Effector memory CD4-positive, alpha-beta T cell (primary cell): ENCODE measurements around the gene FAM98C.

ENCODE experiments used
- DNase-seq, 3 donors: peaks; one replicate each; pipeline ENCODE4 v3.0.0-alpha.2; 2020
- H3K27ac ChIP-seq: 2 replicates; pipeline ENCODE4 v1.7.0; 2013; ENCODE audit warnings: mild to moderate bottlenecking, low read length, moderate library complexity; ENCODE audit not compliant: insufficient read depth, poor library complexity, severe bottlenecking
- H3K27me3 ChIP-seq: replicated peaks from 2 replicates; pipeline ENCODE4 v1.7.0; 2013; ENCODE audit warnings: mild to moderate bottlenecking, low read length; ENCODE audit not compliant: insufficient read depth, control insufficient read depth, poor library complexity, severe bottlenecking
- H3K36me3 ChIP-seq: 2 replicates; pipeline ENCODE4 v1.7.0; 2013; ENCODE audit warnings: mild to moderate bottlenecking, low read length, moderate library complexity; ENCODE audit not compliant: control insufficient read depth, insufficient read depth
- H3K4me1 ChIP-seq: 2 replicates; pipeline ENCODE4 v1.7.0; 2013; ENCODE audit warnings: low read length, mild to moderate bottlenecking; ENCODE audit not compliant: control insufficient read depth, insufficient read depth, poor library complexity, severe bottlenecking
- H3K4me3 ChIP-seq: 2 replicates; pipeline ENCODE4 v1.7.0; 2013; ENCODE audit warnings: low read length, low read depth, mild to moderate bottlenecking; ENCODE audit not compliant: insufficient read depth, poor library complexity, severe bottlenecking
- H3K9me3 ChIP-seq: 2 replicates; pipeline ENCODE4 v1.7.0; 2013; ENCODE audit warnings: mild to moderate bottlenecking, low read length, moderate library complexity; ENCODE audit not compliant: control insufficient read depth

The FAM98C gene

GRCh38 chr19:38451036-38451435, 48.1 kb downstream of the FAM98C start:
- no peak for DNase-seq
- no peaks in the 10 kb centered on the region for H3K4me1 ChIP-seq
- H3K9me3 ChIP-seq, result no peaks in the 10 kb centered on the region
- H3K27ac ChIP-seq, result no peak overlapping the region
- H3K36me3 ChIP-seq, result no peaks in the 10 kb centered on the region
- no peaks in the 10 kb centered on the region for H3K27me3 ChIP-seq
- H3K4me3 ChIP-seq, result no peak overlapping the region

GRCh38 chr19:38451629-38452028, 48.7 kb downstream of the FAM98C start:
- no peaks in the 10 kb centered on the region for H3K4me1 ChIP-seq
- H3K4me3 ChIP-seq, result no peak overlapping the region
- H3K36me3 ChIP-seq, result no peaks in the 10 kb centered on the region
- H3K27ac ChIP-seq, result no peak overlapping the region
- no peaks in the 10 kb centered on the region for H3K9me3 ChIP-seq
- H3K27me3 ChIP-seq, result no peaks in the 10 kb centered on the region
- no peak for DNase-seq

- no peak for DNase-seq
- Histone ChIP-seq H3K36me3 (no peaks in the 10 kb centered on the region), H3K27me3 (no peaks in the 10 kb centered on the region), H3K27ac (no peak overlapping the region), H3K4me3 (no peak overlapping the region), H3K9me3 (no peaks in the 10 kb centered on the region), H3K4me1 (no peaks in the 10 kb centered on the region)
These were observed 49.8 kb downstream of the FAM98C start for GRCh38 chr19:38452430-38453366.

- H3K36me3 ChIP-seq, result no peaks in the 10 kb centered on the region
- H3K9me3 ChIP-seq, result no peaks in the 10 kb centered on the region
- DNase-seq, result no peak
- H3K27me3 ChIP-seq, result no peaks in the 10 kb centered on the region
- no peak overlapping the region for H3K4me3 ChIP-seq
- no peaks in the 10 kb centered on the region for H3K4me1 ChIP-seq
- no peak overlapping the region for H3K27ac ChIP-seq
These were observed 50.7 kb downstream of the FAM98C start for GRCh38 chr19:38453596-38453995.

GRCh38 chr19:38455031-38455430, 52.1 kb downstream of the FAM98C start:
- H3K27me3 ChIP-seq, result no peaks in the 10 kb centered on the region
- H3K27ac ChIP-seq, result no peak overlapping the region
- no peak for DNase-seq
- H3K36me3 ChIP-seq, result no peaks in the 10 kb centered on the region
- no peaks in the 10 kb centered on the region for H3K4me1 ChIP-seq
- H3K9me3 ChIP-seq, result no peaks in the 10 kb centered on the region
- H3K4me3 ChIP-seq, result no peak overlapping the region

GRCh38 chr19:38457202-38457601, 54.3 kb downstream of the FAM98C start:
- Histone ChIP-seq H3K27ac (no peak overlapping the region), H3K9me3 (no peaks in the 10 kb centered on the region), H3K36me3 (no peaks in the 10 kb centered on the region)

GRCh38 chr19:38457690-38458405, 55.0 kb downstream of the FAM98C start:
- DNase-seq, result no peak
- no peaks in the 10 kb centered on the region for H3K36me3 ChIP-seq
- H3K27ac ChIP-seq, result no peak overlapping the region
- no peaks in the 10 kb centered on the region for H3K9me3 ChIP-seq
- H3K27me3 ChIP-seq, result no peaks in the 10 kb centered on the region
- no peak overlapping the region for H3K4me3 ChIP-seq
- no peaks in the 10 kb centered on the region for H3K4me1 ChIP-seq

More at GRCh38 chr19:38457202-38457601, 54.3 kb downstream of the FAM98C start:
- Histone ChIP-seq H3K4me3 (no peak overlapping the region), H3K27me3 (no peaks in the 10 kb centered on the region), H3K4me1 (no peaks in the 10 kb centered on the region)
- no peak for DNase-seq
